ENCODE data around the gene TGFBI. TPM values are rescaled to one million over a fixed set of nuclear protein-coding genes. Genes with fewer than 3 reads are reported as not detected.

Gene TGFBI
- total and polyA plus RNA-seq, 12 donors, result 26.8 to 200 (median 104) TPM

- DNase-seq, result peak in 1 of 7 donors; percentile 27
- H3K4me1 ChIP-seq (replicated peaks in 1 of 2), result peaks cover 0 to 10% of the 10 kb centered on the region in 2 donors
- no peak for TF ChIP-seq CTCF (IDR thresholded peaks at IDR 0.05)
- TF ChIP-seq POLR2A (IDR thresholded peaks at IDR 0.05), result no peak
- H3K9me3 ChIP-seq (replicated peaks in 1 of 3), result no peaks in the 10 kb centered on the region
- intact Hi-C loops (cut with DNase I), result no loop called here
- H3K27ac ChIP-seq, result peak overlapping the region in 1 of 5 donors; percentile 50
- no peaks in the 10 kb centered on the region for H3K36me3 ChIP-seq (replicated peaks in 1 of 2)
- no peaks in the 10 kb centered on the region for H3K27me3 ChIP-seq
- 88 to 90% (median 90%) methylated on average over 3 of the region's 3 CpGs for WGBS, 4 donors
- H3K4me3 ChIP-seq, result no peak overlapping the region
Measured at GRCh38 chr5:136026636-136027035, 2.2 kb upstream of the TGFBI start.

- H3K4me1 ChIP-seq (replicated peaks in 1 of 2), result peaks cover 0 to 10% of the 10 kb centered on the region in 2 donors
- H3K36me3 ChIP-seq (replicated peaks in 1 of 2), result no peaks in the 10 kb centered on the region
- H3K27me3 ChIP-seq, result no peaks in the 10 kb centered on the region
- no peaks in the 10 kb centered on the region for H3K9me3 ChIP-seq (replicated peaks in 1 of 3)
- intact Hi-C loops (cut with DNase I), result no loop called here
- TF ChIP-seq POLR2A (IDR thresholded peaks at IDR 0.05), result no peak
- no peak for TF ChIP-seq CTCF (IDR thresholded peaks at IDR 0.05)
- WGBS, 4 donors, result 93 to 99% (median 95%) methylated on average over 4 of the region's 4 CpGs
- no peak overlapping the region for H3K27ac ChIP-seq
- no peak overlapping the region for H3K4me3 ChIP-seq
- DNase-seq, result no peak
Measured at GRCh38 chr5:136027311-136027710, 1.5 kb upstream of the TGFBI start.

GRCh38 chr5:136028090-136028489, 698 bp upstream of the TGFBI start:
- no peak for DNase-seq
- WGBS, 4 donors, result 60 to 85% (median 68%) methylated on average over 3 of the region's 3 CpGs
- no peaks in the 10 kb centered on the region for H3K36me3 ChIP-seq (replicated peaks in 1 of 2)
- no peak overlapping the region for H3K27ac ChIP-seq
- TF ChIP-seq CTCF (IDR thresholded peaks at IDR 0.05), result no peak
- no peak for TF ChIP-seq POLR2A (IDR thresholded peaks at IDR 0.05)
- intact Hi-C loops (cut with DNase I), result no loop called here
- no peak overlapping the region for H3K4me3 ChIP-seq
- no peaks in the 10 kb centered on the region for H3K9me3 ChIP-seq (replicated peaks in 1 of 3)
- H3K27me3 ChIP-seq, result no peaks in the 10 kb centered on the region
- H3K4me1 ChIP-seq (replicated peaks in 1 of 2), result peaks cover 0 to 10% of the 10 kb centered on the region in 2 donors

GRCh38 chr5:136030252-136030651, 1.5 kb downstream of the TGFBI start:
- Histone ChIP-seq H3K9me3 (replicated peaks in 1 of 3) (no peaks in the 10 kb centered on the region), H3K36me3 (replicated peaks in 1 of 2) (no peaks in the 10 kb centered on the region), H3K4me3 (peak overlapping the region in 1 of 4 donors; percentile 50), H3K27ac (peak overlapping the region in 2 of 5 donors; percentile 63 to 72), H3K4me1 (replicated peaks in 1 of 2) (peaks cover 0 to 10% of the 10 kb centered on the region in 2 donors), H3K27me3 (no peaks in the 10 kb centered on the region)
- TF ChIP-seq POLR2A (IDR thresholded peaks at IDR 0.05) (no peak), CTCF (IDR thresholded peaks at IDR 0.05) (no peak)
- DNase-seq, result no peak
- intact Hi-C loops (cut with DNase I), result no loop called here
- 34 to 90% (median 82%) methylated on average over 2 of the region's 2 CpGs for WGBS, 4 donors

All from adrenal gland (tissue), 12 donors.